GM18508 (cell line): ENCODE data around the gene CLK3.

Source experiments
- ATAC-seq: cut with Tn5 transposase; IDR thresholded peaks from one replicate; pipeline ENCODE4 v1.9.1; 2021; ENCODE audit warnings: moderate number of reproducible peaks; ENCODE audit not compliant: insufficient read depth, unreplicated experiment

The CLK3 gene

GRCh38 chr15:74599156-74599555, 16.5 kb upstream of the CLK3 start:
- no peak for ATAC-seq

- ATAC-seq, result no peak
Measured at GRCh38 chr15:74603026-74603788, 12.4 kb upstream of the CLK3 start.

GRCh38 chr15:74603789-74604705, 11.6 kb upstream of the CLK3 start:
- no peak for ATAC-seq

- no peak for ATAC-seq
Measured at GRCh38 chr15:74604983-74605794, 10.4 kb upstream of the CLK3 start.

- no peak for ATAC-seq
Measured at GRCh38 chr15:74605795-74606150, 9.9 kb upstream of the CLK3 start.

GRCh38 chr15:74608786-74609185, 6.8 kb upstream of the CLK3 start:
- ATAC-seq, result no peak

- ATAC-seq, result no peak
Measured at GRCh38 chr15:74609938-74610301, 5.7 kb upstream of the CLK3 start.

GRCh38 chr15:74610302-74610951, 5.2 kb upstream of the CLK3 start:
- no peak for ATAC-seq

- no peak for ATAC-seq
Measured at GRCh38 chr15:74611341-74611740, 4.3 kb upstream of the CLK3 start.

- no peak for ATAC-seq
Measured at GRCh38 chr15:74611834-74612233, 3.8 kb upstream of the CLK3 start.

- no peak for ATAC-seq
Measured at GRCh38 chr15:74612677-74613076, 3.0 kb upstream of the CLK3 start.

GRCh38 chr15:74613089-74613952, 2.3 kb upstream of the CLK3 start:
- ATAC-seq, result no peak

GRCh38 chr15:74613953-74614743, 1.5 kb upstream of the CLK3 start:
- no peak for ATAC-seq

GRCh38 chr15:74614744-74615507, 710 bp upstream of the CLK3 start:
- no peak for ATAC-seq

- no peak for ATAC-seq
Measured at GRCh38 chr15:74616366-74616939, 817 bp downstream of the CLK3 start.

GRCh38 chr15:74616996-74617395, 1.4 kb downstream of the CLK3 start:
- ATAC-seq, result no peak

- ATAC-seq, result no peak
Measured at GRCh38 chr15:74618841-74619596, 3.4 kb downstream of the CLK3 start.
